ENCODE data around the gene BRD8.
A peak's percentile ranks its signal among the peaks of the same experiment; 100 is the strongest.

Gene BRD8

DNA sequence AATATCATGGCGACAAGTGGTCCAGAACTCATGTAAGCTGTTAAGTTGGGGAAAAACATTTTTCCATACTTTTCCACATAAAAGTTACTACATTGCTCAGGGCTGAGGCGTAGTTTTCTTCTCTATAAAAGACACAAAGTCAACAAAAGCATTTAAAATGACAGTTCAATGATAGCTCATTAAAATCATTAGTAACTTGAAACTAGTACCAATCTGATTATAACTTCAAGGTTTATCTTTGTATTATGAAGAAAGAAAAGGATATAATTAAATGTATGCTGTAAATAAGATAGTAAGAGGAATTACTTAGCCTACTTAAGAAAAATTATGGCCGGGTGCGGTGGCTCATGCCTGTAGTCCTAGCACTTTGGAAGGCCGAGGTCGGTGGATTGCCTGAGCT lies 49.1 kb downstream of the BRD8 start:
- Histone ChIP-seq H3K27ac (no peak overlapping the region), H3K36me3 (no peaks in the 10 kb centered on the region), H3K4me1 (ENCODE audit: control insufficient read depth in 1 of 2, insufficient read depth in 1 of 2, low read depth in 1 of 2, low read length in 1 of 2) (no peaks in the 10 kb centered on the region), H3K27me3 (peaks cover 60% of the 10 kb centered on the region), H3K9me3 (no peaks in the 10 kb centered on the region), H3K4me3 (ENCODE audit: low read depth in 1 of 2, low read length in 1 of 2) (no peak overlapping the region)
- TF ChIP-seq CTCF (IDR thresholded peaks at IDR 0.05), result no peak

DNA sequence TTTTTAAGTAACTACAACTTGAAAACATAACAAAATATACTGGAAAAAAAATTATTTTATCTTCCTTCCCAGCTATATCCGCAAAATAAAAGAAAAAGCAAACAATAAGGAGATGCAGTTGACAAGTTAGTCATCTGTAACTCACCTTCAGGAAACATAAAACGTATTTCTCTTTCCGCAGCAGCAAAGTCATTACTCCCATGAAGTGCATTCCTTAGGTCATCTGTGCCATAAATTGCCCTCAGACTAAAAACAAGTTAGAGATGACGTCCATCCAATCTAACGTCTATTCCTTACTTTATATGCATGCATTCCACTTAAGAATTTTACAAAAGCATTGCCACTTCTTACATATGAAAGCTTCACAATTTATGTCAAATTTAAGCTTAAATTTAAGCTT lies 50.1 kb downstream of the BRD8 start:
- Histone ChIP-seq H3K4me3 (ENCODE audit: low read depth in 1 of 2, low read length in 1 of 2) (no peak overlapping the region), H3K4me1 (ENCODE audit: control insufficient read depth in 1 of 2, insufficient read depth in 1 of 2, low read depth in 1 of 2, low read length in 1 of 2) (no peaks in the 10 kb centered on the region), H3K27me3 (peaks cover 50% of the 10 kb centered on the region), H3K9me3 (no peaks in the 10 kb centered on the region), H3K27ac (no peak overlapping the region), H3K36me3 (no peaks in the 10 kb centered on the region)
- TF ChIP-seq CTCF (IDR thresholded peaks at IDR 0.05), result no peak

- Histone ChIP-seq H3K27me3 (peaks cover 5% of the 10 kb centered on the region), H3K4me3 (ENCODE audit: low read depth in 1 of 2, low read length in 1 of 2) (no peak overlapping the region)
These were observed 63.2 kb downstream of the BRD8 start for GRCh38 chr5:138115254-138115653.

GRCh38 chr5:138111937-138112336 lies 66.5 kb downstream of the BRD8 start:
- Histone ChIP-seq H3K4me1 (ENCODE audit: control insufficient read depth in 1 of 2, insufficient read depth in 1 of 2, low read depth in 1 of 2, low read length in 1 of 2) (peaks cover 17 to 28% of the 10 kb centered on the region in 2 experiments), H3K4me3 (ENCODE audit: low read depth in 1 of 2, low read length in 1 of 2) (no peak overlapping the region), H3K9me3 (no peaks in the 10 kb centered on the region), H3K27me3 (peaks cover 5% of the 10 kb centered on the region), H3K36me3 (no peaks in the 10 kb centered on the region), H3K27ac (peak overlapping the region; percentile 52)
- no peak for TF ChIP-seq CTCF (IDR thresholded peaks at IDR 0.05)

More at GRCh38 chr5:138115254-138115653, 63.2 kb downstream of the BRD8 start:
- no peak for TF ChIP-seq CTCF (IDR thresholded peaks at IDR 0.05)
- H3K9me3 ChIP-seq, result no peaks in the 10 kb centered on the region
- no peak overlapping the region for H3K27ac ChIP-seq
- peaks cover 17 to 28% of the 10 kb centered on the region in 2 experiments for H3K4me1 ChIP-seq (ENCODE audit: control insufficient read depth in 1 of 2, insufficient read depth in 1 of 2, low read depth in 1 of 2, low read length in 1 of 2)
- H3K36me3 ChIP-seq, result no peaks in the 10 kb centered on the region

DNA sequence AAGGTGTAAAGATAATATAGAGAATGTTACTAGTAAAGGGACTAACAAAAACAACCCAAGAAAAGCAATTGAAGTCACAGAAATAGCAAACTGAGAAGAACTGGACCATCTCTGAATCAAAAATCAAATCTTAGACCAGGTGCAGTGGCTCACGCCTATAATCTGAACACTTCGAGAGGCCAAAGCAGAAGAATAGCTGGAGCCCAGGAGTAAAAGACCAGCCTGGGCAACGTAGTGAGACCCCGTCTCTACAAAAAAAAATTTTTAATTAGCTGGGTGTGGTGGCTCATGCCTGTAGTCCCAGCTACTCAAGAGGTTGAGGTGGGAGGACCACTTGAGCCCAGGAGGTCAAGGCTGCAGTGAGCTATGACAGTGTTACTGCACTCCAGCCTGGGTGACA lies 67.2 kb downstream of the BRD8 start:
- Histone ChIP-seq H3K27me3 (peaks cover 5% of the 10 kb centered on the region), H3K27ac (no peak overlapping the region), H3K36me3 (no peaks in the 10 kb centered on the region), H3K9me3 (no peaks in the 10 kb centered on the region), H3K4me1 (ENCODE audit: control insufficient read depth in 1 of 2, insufficient read depth in 1 of 2, low read depth in 1 of 2, low read length in 1 of 2) (peaks cover 17 to 28% of the 10 kb centered on the region in 2 experiments), H3K4me3 (ENCODE audit: low read depth in 1 of 2, low read length in 1 of 2) (no peak overlapping the region)
- no peak for TF ChIP-seq CTCF (IDR thresholded peaks at IDR 0.05)
